ENCODE data around the gene RASGRF2.
A peak's percentile ranks its signal among the peaks of the same experiment; 100 is the strongest.

The RASGRF2 gene

DNA sequence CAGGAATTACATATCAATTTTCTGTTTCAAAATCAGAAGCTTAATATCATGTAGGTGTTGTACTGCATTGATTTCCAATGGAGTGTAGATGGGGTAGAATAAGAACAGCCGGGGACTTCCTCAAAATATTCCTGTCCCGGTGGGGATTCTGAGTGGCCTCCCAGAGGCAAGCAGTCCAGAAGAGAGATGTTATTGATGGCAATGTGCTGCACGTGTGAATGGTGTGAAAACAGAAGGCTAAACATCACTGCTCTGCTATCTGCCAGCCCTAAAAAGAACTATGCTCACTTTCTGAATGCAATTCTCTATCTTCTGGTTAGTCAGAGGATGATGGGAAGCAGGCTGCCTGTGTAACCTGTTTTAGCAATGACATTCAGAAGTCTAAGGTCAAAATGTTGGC lies 181.9 kb downstream of the RASGRF2 start:
- Histone ChIP-seq H3K18ac (ENCODE audit: low read length) (no peak overlapping the region), H3K79me2 (ENCODE audit: control insufficient read depth, insufficient read depth, low read length, poor library complexity) (no peaks in the 10 kb centered on the region), H3K4me1 (ENCODE audit: control insufficient read depth in 1 of 2, insufficient read depth in 2 of 2, low read length in 2 of 2) (peaks cover 0 to 6% of the 10 kb centered on the region in 2 experiments), H3K4me2 (ENCODE audit: low read length) (no peak overlapping the region), H4K12ac (ENCODE audit: low read depth, low read length) (no peak overlapping the region), H2BK120ac (ENCODE audit: insufficient read depth, low read length, poor library complexity) (no peak overlapping the region), H3K23ac (ENCODE audit: low read length) (no peak overlapping the region), H3K79me1 (ENCODE audit: low read length) (peaks cover 2% of the 10 kb centered on the region), H3K27me3 (ENCODE audit: insufficient read depth, low read length) (no peaks in the 10 kb centered on the region), H3K9ac (ENCODE audit: low read length) (no peak overlapping the region), H3K4me3 (ENCODE audit: low read depth, low read length) (no peak overlapping the region), H4K91ac (ENCODE audit: low read depth, low read length) (no peak overlapping the region), H2AK5ac (ENCODE audit: low read length) (no peak overlapping the region), H2BK12ac (ENCODE audit: low read length) (no peak overlapping the region), H3K36me3 (ENCODE audit: control insufficient read depth in 1 of 2, insufficient read depth in 2 of 2, low read length in 2 of 2) (peaks cover 12 to 23% of the 10 kb centered on the region in 2 experiments), H2AFZ (ENCODE audit: insufficient read depth, low read length, poor library complexity) (no peak overlapping the region), H2BK5ac (ENCODE audit: low read depth, low read length, poor library complexity) (no peak overlapping the region), H3K27ac (ENCODE audit: low read depth, low read length) (no peak overlapping the region), H3K4ac (ENCODE audit: low read depth, low read length) (no peak overlapping the region), H3K14ac (ENCODE audit: low read length) (no peak overlapping the region), H3K9me3 (ENCODE audit: insufficient read depth, low read depth, low read length) (no peaks in the 10 kb centered on the region), H4K8ac (ENCODE audit: low read depth, low read length) (no peak overlapping the region)
- no peak for DNase-seq
- WGBS (ENCODE audit: extremely low coverage, insufficient coverage, insufficient read length) = no CpG with 5 or more reads among the region's 3 CpGs

DNA sequence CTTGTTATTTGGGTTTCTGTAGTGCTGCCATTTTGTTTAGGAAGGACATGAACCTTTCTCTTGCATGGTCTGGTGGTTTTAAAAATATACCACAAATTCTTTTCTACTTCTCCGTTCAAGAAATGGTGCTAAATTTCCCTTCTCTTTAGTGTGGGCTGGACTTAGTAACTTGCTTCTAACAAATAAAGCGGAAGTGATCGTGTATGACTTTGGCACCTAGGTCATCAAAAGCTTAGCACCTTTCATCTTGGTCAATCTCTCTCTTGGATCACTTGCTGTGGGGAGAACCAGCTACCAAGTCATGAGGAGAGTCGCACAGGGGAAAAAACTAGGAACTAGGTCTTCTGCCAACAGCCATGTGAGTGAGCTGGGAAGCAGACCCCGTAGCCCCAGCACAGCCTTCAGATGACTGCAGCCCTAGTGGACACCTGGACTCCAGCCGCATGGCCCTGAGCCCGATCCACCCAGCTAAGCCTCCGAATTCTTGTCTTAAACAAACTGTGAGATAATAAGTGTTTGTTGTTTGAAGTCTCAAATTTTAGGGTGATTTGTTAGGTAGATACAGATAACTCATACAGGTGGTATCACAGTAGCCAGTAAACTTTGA lies 185.3 kb downstream of the RASGRF2 start:
- H3K9ac ChIP-seq (ENCODE audit: low read length) = no peak overlapping the region
- peaks cover 0 to 4% of the 10 kb centered on the region in 2 experiments for H3K4me1 ChIP-seq (ENCODE audit: control insufficient read depth in 1 of 2, insufficient read depth in 2 of 2, low read length in 2 of 2)
- H2BK120ac ChIP-seq (ENCODE audit: insufficient read depth, low read length, poor library complexity) = no peak overlapping the region
- no peaks in the 10 kb centered on the region for H3K9me3 ChIP-seq (ENCODE audit: insufficient read depth, low read depth, low read length)
- no peak overlapping the region for H4K12ac ChIP-seq (ENCODE audit: low read depth, low read length)
- no peak overlapping the region for H3K23ac ChIP-seq (ENCODE audit: low read length)
- H3K79me1 ChIP-seq (ENCODE audit: low read length) = peaks cover 2% of the 10 kb centered on the region
- no peak overlapping the region for H3K4me3 ChIP-seq (ENCODE audit: low read depth, low read length)
- no peak overlapping the region for H2BK12ac ChIP-seq (ENCODE audit: low read length)
- no peaks in the 10 kb centered on the region for H3K79me2 ChIP-seq (ENCODE audit: control insufficient read depth, insufficient read depth, low read length, poor library complexity)
- no peak overlapping the region for H3K4me2 ChIP-seq (ENCODE audit: low read length)
- no peaks in the 10 kb centered on the region for H3K27me3 ChIP-seq (ENCODE audit: insufficient read depth, low read length)
- H3K14ac ChIP-seq (ENCODE audit: low read length) = no peak overlapping the region
- no CpG with 5 or more reads among the region's 8 CpGs for WGBS (ENCODE audit: extremely low coverage, insufficient coverage, insufficient read length)
- no peak overlapping the region for H2AFZ ChIP-seq (ENCODE audit: insufficient read depth, low read length, poor library complexity)
- H2BK5ac ChIP-seq (ENCODE audit: low read depth, low read length, poor library complexity) = no peak overlapping the region
- H3K18ac ChIP-seq (ENCODE audit: low read length) = peak overlapping the region; percentile 11
- H3K27ac ChIP-seq (ENCODE audit: low read depth, low read length) = no peak overlapping the region
- H3K4ac ChIP-seq (ENCODE audit: low read depth, low read length) = no peak overlapping the region
- peaks cover 4 to 12% of the 10 kb centered on the region in 2 experiments for H3K36me3 ChIP-seq (ENCODE audit: control insufficient read depth in 1 of 2, insufficient read depth in 2 of 2, low read length in 2 of 2)
- no peak overlapping the region for H4K8ac ChIP-seq (ENCODE audit: low read depth, low read length)
- no peak overlapping the region for H2AK5ac ChIP-seq (ENCODE audit: low read length)
- H4K91ac ChIP-seq (ENCODE audit: low read depth, low read length) = no peak overlapping the region
- DNase-seq = no peak

- no peaks in the 10 kb centered on the region for H3K79me2 ChIP-seq (ENCODE audit: control insufficient read depth, insufficient read depth, low read length, poor library complexity)
- no peak overlapping the region for H3K4ac ChIP-seq (ENCODE audit: low read depth, low read length)
- H3K27ac ChIP-seq (ENCODE audit: low read depth, low read length) = peak overlapping the region; percentile 43
- no peak overlapping the region for H3K23ac ChIP-seq (ENCODE audit: low read length)
- no peak overlapping the region for H4K12ac ChIP-seq (ENCODE audit: low read depth, low read length)
- no peak overlapping the region for H2BK12ac ChIP-seq (ENCODE audit: low read length)
- H4K91ac ChIP-seq (ENCODE audit: low read depth, low read length) = no peak overlapping the region
- H2BK120ac ChIP-seq (ENCODE audit: insufficient read depth, low read length, poor library complexity) = no peak overlapping the region
- no peak overlapping the region for H2AFZ ChIP-seq (ENCODE audit: insufficient read depth, low read length, poor library complexity)
- no peak overlapping the region for H4K8ac ChIP-seq (ENCODE audit: low read depth, low read length)
- H3K36me3 ChIP-seq (ENCODE audit: control insufficient read depth in 1 of 2, insufficient read depth in 2 of 2, low read length in 2 of 2) = peaks cover 2 to 9% of the 10 kb centered on the region in 2 experiments
- no CpG with 5 or more reads among the region's 1 CpG for WGBS (ENCODE audit: extremely low coverage, insufficient coverage, insufficient read length)
- H2AK5ac ChIP-seq (ENCODE audit: low read length) = no peak overlapping the region
- no peaks in the 10 kb centered on the region for H3K27me3 ChIP-seq (ENCODE audit: insufficient read depth, low read length)
- no peak for DNase-seq
- H3K4me1 ChIP-seq (ENCODE audit: control insufficient read depth in 1 of 2, insufficient read depth in 2 of 2, low read length in 2 of 2) = peaks cover 0 to 3% of the 10 kb centered on the region in 2 experiments
- no peak overlapping the region for H2BK5ac ChIP-seq (ENCODE audit: low read depth, low read length, poor library complexity)
- H3K14ac ChIP-seq (ENCODE audit: low read length) = no peak overlapping the region
- no peak overlapping the region for H3K18ac ChIP-seq (ENCODE audit: low read length)
- H3K9ac ChIP-seq (ENCODE audit: low read length) = no peak overlapping the region
- H3K9me3 ChIP-seq (ENCODE audit: insufficient read depth, low read depth, low read length) = no peaks in the 10 kb centered on the region
- no peak overlapping the region for H3K4me2 ChIP-seq (ENCODE audit: low read length)
- peaks cover 2% of the 10 kb centered on the region for H3K79me1 ChIP-seq (ENCODE audit: low read length)
- H3K4me3 ChIP-seq (ENCODE audit: low read depth, low read length) = no peak overlapping the region
Measured at GRCh38 chr5:81146031-81146430, 185.9 kb downstream of the RASGRF2 start.

- Histone ChIP-seq H3K36me3 (ENCODE audit: control insufficient read depth in 1 of 2, insufficient read depth in 2 of 2, low read length in 2 of 2) (peaks cover 4 to 9% of the 10 kb centered on the region in 2 experiments), H3K27me3 (ENCODE audit: insufficient read depth, low read length) (no peaks in the 10 kb centered on the region), H3K27ac (ENCODE audit: low read depth, low read length) (no peak overlapping the region), H3K79me1 (ENCODE audit: low read length) (peaks cover 2% of the 10 kb centered on the region), H2BK5ac (ENCODE audit: low read depth, low read length, poor library complexity) (no peak overlapping the region), H3K23ac (ENCODE audit: low read length) (no peak overlapping the region), H4K12ac (ENCODE audit: low read depth, low read length) (no peak overlapping the region), H4K91ac (ENCODE audit: low read depth, low read length) (no peak overlapping the region), H3K9ac (ENCODE audit: low read length) (no peak overlapping the region), H3K4ac (ENCODE audit: low read depth, low read length) (no peak overlapping the region), H4K8ac (ENCODE audit: low read depth, low read length) (no peak overlapping the region), H3K9me3 (ENCODE audit: insufficient read depth, low read depth, low read length) (no peaks in the 10 kb centered on the region), H2AFZ (ENCODE audit: insufficient read depth, low read length, poor library complexity) (no peak overlapping the region), H3K4me2 (ENCODE audit: low read length) (no peak overlapping the region), H3K4me3 (ENCODE audit: low read depth, low read length) (no peak overlapping the region), H3K18ac (ENCODE audit: low read length) (no peak overlapping the region), H2AK5ac (ENCODE audit: low read length) (no peak overlapping the region), H3K4me1 (ENCODE audit: control insufficient read depth in 1 of 2, insufficient read depth in 2 of 2, low read length in 2 of 2) (peaks cover 0 to 3% of the 10 kb centered on the region in 2 experiments), H2BK12ac (ENCODE audit: low read length) (no peak overlapping the region), H2BK120ac (ENCODE audit: insufficient read depth, low read length, poor library complexity) (no peak overlapping the region), H3K14ac (ENCODE audit: low read length) (no peak overlapping the region), H3K79me2 (ENCODE audit: control insufficient read depth, insufficient read depth, low read length, poor library complexity) (no peaks in the 10 kb centered on the region)
- no CpG with 5 or more reads among the region's 6 CpGs for WGBS (ENCODE audit: extremely low coverage, insufficient coverage, insufficient read length)
- DNase-seq = no peak
Measured at GRCh38 chr5:81147011-81147885, 187.1 kb downstream of the RASGRF2 start.

Data from trophoblast cell (in vitro differentiated cells and primary cell).